SJSA1 (cell line): ENCODE data around the gene NOS3. TPM values are rescaled to one million over a fixed set of nuclear protein-coding genes. Genes with fewer than 3 reads are reported as not detected.

Source experiments
- DNase-seq, 2 experiments: peaks; one replicate each; pipeline ENCODE4 v3.0.0-alpha.2; 2015 to 2020; ENCODE audit warnings: low spot score in 2 of 2, low read depth in 1 of 2
- H3K27ac ChIP-seq: fragments of 250-450 bp; sonication (Bioruptor Pico); 2 replicates; pipeline ENCODE4 v1.5.1; 2020; ENCODE audit warnings: mild to moderate bottlenecking, moderate library complexity
- H3K27me3 ChIP-seq: fragments of 250-450 bp; sonication (Bioruptor Pico); replicated peaks from 2 replicates; pipeline ENCODE4 v1.5.1; 2020; ENCODE audit warnings: mild to moderate bottlenecking, moderate library complexity
- H3K36me3 ChIP-seq: fragments of 250-450 bp; sonication (Bioruptor Pico); 2 replicates; pipeline ENCODE4 v1.5.1; 2020; ENCODE audit warnings: mild to moderate bottlenecking
- H3K4me1 ChIP-seq: fragments of 250-450 bp; sonication (Bioruptor Pico); replicated peaks from 2 replicates; pipeline ENCODE4 v1.6.1; 2021; ENCODE audit warnings: mild to moderate bottlenecking
- H3K4me3 ChIP-seq: fragments of 250-450 bp; sonication (Bioruptor Pico); 2 replicates; pipeline ENCODE4 v1.5.1; 2020; ENCODE audit warnings: mild to moderate bottlenecking
- H3K9me3 ChIP-seq: fragments of 250-450 bp; sonication (Bioruptor Pico); replicated peaks from 2 replicates; pipeline ENCODE4 v1.5.1; 2020; ENCODE audit warnings: mild to moderate bottlenecking
- total RNA-seq: library from RNA; depleted of rRNA; stranded (reverse); fragments of >200 nt; shearing (Covaris generic); gene quantifications from 2 replicates; pipeline ENCODE4 v1.2.3, GENCODE V29; 2014

NOS3 gene
- total RNA-seq, 1 experiment from 2014 or later = not detected

GRCh38 chr7:150947761-150948651, 42.8 kb upstream of the NOS3 start:
- no peaks in the 10 kb centered on the region for H3K4me1 ChIP-seq
- DNase-seq = no peak
- no peaks in the 10 kb centered on the region for H3K36me3 ChIP-seq
- no peaks in the 10 kb centered on the region; the same call in none of the 2 replicates for H3K27me3 ChIP-seq
- no peak overlapping the region for H3K4me3 ChIP-seq
- no peaks in the 10 kb centered on the region for H3K9me3 ChIP-seq
- no peak overlapping the region for H3K27ac ChIP-seq

- Histone ChIP-seq H3K27ac (no peak overlapping the region), H3K36me3 (no peaks in the 10 kb centered on the region), H3K27me3 (no peaks in the 10 kb centered on the region; the same call in none of the 2 replicates), H3K4me3 (no peak overlapping the region), H3K9me3 (no peaks in the 10 kb centered on the region), H3K4me1 (no peaks in the 10 kb centered on the region)
- no peak for DNase-seq
Observed at GRCh38 chr7:150948791-150949251, 42.0 kb upstream of the NOS3 start.

GRCh38 chr7:150949564-150949963, 41.3 kb upstream of the NOS3 start:
- Histone ChIP-seq H3K36me3 (no peaks in the 10 kb centered on the region), H3K27ac (no peak overlapping the region), H3K27me3 (no peaks in the 10 kb centered on the region; the same call in none of the 2 replicates), H3K9me3 (no peaks in the 10 kb centered on the region), H3K4me1 (no peaks in the 10 kb centered on the region), H3K4me3 (no peak overlapping the region)
- DNase-seq = no peak

GRCh38 chr7:150949971-150950491, 40.8 kb upstream of the NOS3 start:
- DNase-seq = no peak
- Histone ChIP-seq H3K9me3 (no peaks in the 10 kb centered on the region), H3K27me3 (no peaks in the 10 kb centered on the region; the same call in none of the 2 replicates), H3K36me3 (no peaks in the 10 kb centered on the region), H3K4me3 (no peak overlapping the region), H3K4me1 (no peaks in the 10 kb centered on the region), H3K27ac (no peak overlapping the region)

- Histone ChIP-seq H3K36me3 (no peaks in the 10 kb centered on the region), H3K9me3 (no peaks in the 10 kb centered on the region), H3K27ac (no peak overlapping the region), H3K4me3 (no peak overlapping the region), H3K4me1 (no peaks in the 10 kb centered on the region), H3K27me3 (peaks cover 4% of the 10 kb centered on the region; the same call in 1 of the 2 replicates)
- DNase-seq = no peak
Observed at GRCh38 chr7:150950496-150951180, 40.2 kb upstream of the NOS3 start.

- H3K27ac ChIP-seq = no peak overlapping the region
- H3K9me3 ChIP-seq = no peaks in the 10 kb centered on the region
- H3K27me3 ChIP-seq = peaks cover 7% of the 10 kb centered on the region; the same call in 1 of the 2 replicates
- no peaks in the 10 kb centered on the region for H3K4me1 ChIP-seq
- DNase-seq = no peak
- no peaks in the 10 kb centered on the region for H3K36me3 ChIP-seq
- no peak overlapping the region for H3K4me3 ChIP-seq
Observed at GRCh38 chr7:150951181-150951520, 39.7 kb upstream of the NOS3 start.

GRCh38 chr7:150951521-150951920, 39.3 kb upstream of the NOS3 start:
- DNase-seq = no peak
- no peaks in the 10 kb centered on the region for H3K36me3 ChIP-seq
- H3K27ac ChIP-seq = no peak overlapping the region
- no peak overlapping the region for H3K4me3 ChIP-seq
- peaks cover 7% of the 10 kb centered on the region; the same call in 1 of the 2 replicates for H3K27me3 ChIP-seq
- no peaks in the 10 kb centered on the region for H3K4me1 ChIP-seq
- H3K9me3 ChIP-seq = no peaks in the 10 kb centered on the region

- no peak for DNase-seq
- H3K4me1 ChIP-seq = no peaks in the 10 kb centered on the region
- no peak overlapping the region for H3K27ac ChIP-seq
- H3K9me3 ChIP-seq = no peaks in the 10 kb centered on the region
- no peaks in the 10 kb centered on the region for H3K36me3 ChIP-seq
- H3K4me3 ChIP-seq = no peak overlapping the region
- peaks cover 10% of the 10 kb centered on the region; the same call in 1 of the 2 replicates for H3K27me3 ChIP-seq
Observed at GRCh38 chr7:150952331-150953050, 38.3 kb upstream of the NOS3 start.

GRCh38 chr7:150953061-150953997, 37.5 kb upstream of the NOS3 start:
- no peaks in the 10 kb centered on the region for H3K36me3 ChIP-seq
- peaks cover 18% of the 10 kb centered on the region for H3K27me3 ChIP-seq
- H3K27ac ChIP-seq = no peak overlapping the region
- no peak overlapping the region for H3K4me3 ChIP-seq
- no peaks in the 10 kb centered on the region for H3K9me3 ChIP-seq
- DNase-seq = no peak
- H3K4me1 ChIP-seq = no peaks in the 10 kb centered on the region

GRCh38 chr7:150954201-150954985, 36.4 kb upstream of the NOS3 start:
- no peak for DNase-seq
- no peaks in the 10 kb centered on the region for H3K36me3 ChIP-seq
- no peaks in the 10 kb centered on the region for H3K9me3 ChIP-seq
- no peak overlapping the region for H3K27ac ChIP-seq
- no peak overlapping the region for H3K4me3 ChIP-seq
- no peaks in the 10 kb centered on the region for H3K4me1 ChIP-seq
- H3K27me3 ChIP-seq = peaks cover 23% of the 10 kb centered on the region

- H3K9me3 ChIP-seq = no peaks in the 10 kb centered on the region
- H3K4me1 ChIP-seq = no peaks in the 10 kb centered on the region
- no peak overlapping the region for H3K4me3 ChIP-seq
- no peak overlapping the region for H3K27ac ChIP-seq
- H3K27me3 ChIP-seq = peaks cover 27% of the 10 kb centered on the region
- no peak for DNase-seq
- no peaks in the 10 kb centered on the region for H3K36me3 ChIP-seq
Observed at GRCh38 chr7:150954986-150955518, 35.8 kb upstream of the NOS3 start.
